ENCODE measurements around the gene CORIN. TPM values are rescaled to one million over a fixed set of nuclear protein-coding genes. Genes with fewer than 3 reads are reported as not detected.

The CORIN gene
- total and polyA plus RNA-seq, 5 donors from 2014 or later = 0.64 TPM; not detected in 4

- peaks cover 0 to 2% (median 0%) of the 10 kb centered on the region in 4 donors for H3K4me1 Mint-ChIP-seq
Observed at GRCh38 chr4:47747846-47748494, 89.9 kb downstream of the CORIN start.

GRCh38 chr4:47747211-47747610 lies 90.7 kb downstream of the CORIN start:
- Histone ChIP-seq H3K4me3 (ENCODE audit: low read depth, low read length) (no peak overlapping the region), H3K27me3 (ENCODE audit: control insufficient read depth, insufficient read depth, low read length) (no peaks in the 10 kb centered on the region), H3K9me3 (ENCODE audit: control insufficient read depth in 2 of 2, low read length in 2 of 2) (no peaks in the 10 kb centered on the region), H3K27ac (ENCODE audit: insufficient read depth, low read length, poor library complexity, severe bottlenecking) (no peak overlapping the region), H3K4me1 (ENCODE audit: control insufficient read depth, insufficient read depth, low read length, poor library complexity, severe bottlenecking) (no peaks in the 10 kb centered on the region), H3K36me3 (ENCODE audit: control insufficient read depth, insufficient read depth, low read length) (no peaks in the 10 kb centered on the region)
- Mint-ChIP-seq H3K36me3 (no peaks in the 10 kb centered on the region), H3K4me3 (no peak overlapping the region), H3K27ac (no peak overlapping the region), H3K27me3 (peaks cover 12% of the 10 kb centered on the region), H3K9me3 (peaks cover 0 to 6% (median 2%) of the 10 kb centered on the region in 7 donors), H3K4me1 (peaks cover 0 to 2% (median 0%) of the 10 kb centered on the region in 4 donors)
- ATAC-seq (ENCODE audit: low read depth in 2 of 2) = no peak
- no peak for DNase-seq

More at GRCh38 chr4:47747846-47748494, 89.9 kb downstream of the CORIN start:
- H3K27ac ChIP-seq (ENCODE audit: insufficient read depth, low read length, poor library complexity, severe bottlenecking) = no peak overlapping the region
- no peaks in the 10 kb centered on the region for H3K9me3 ChIP-seq (ENCODE audit: control insufficient read depth in 2 of 2, low read length in 2 of 2)
- no peak for ATAC-seq (ENCODE audit: low read depth in 2 of 2)
- H3K4me1 ChIP-seq (ENCODE audit: control insufficient read depth, insufficient read depth, low read length, poor library complexity, severe bottlenecking) = no peaks in the 10 kb centered on the region
- H3K36me3 ChIP-seq (ENCODE audit: control insufficient read depth, insufficient read depth, low read length) = no peaks in the 10 kb centered on the region
- Mint-ChIP-seq H3K27ac (no peak overlapping the region), H3K27me3 (peaks cover 12% of the 10 kb centered on the region), H3K4me3 (no peak overlapping the region), H3K36me3 (no peaks in the 10 kb centered on the region), H3K9me3 (peaks cover 0 to 8% (median 4%) of the 10 kb centered on the region in 7 donors)
- no peak overlapping the region for H3K4me3 ChIP-seq (ENCODE audit: low read depth, low read length)
- H3K27me3 ChIP-seq (ENCODE audit: control insufficient read depth, insufficient read depth, low read length) = no peaks in the 10 kb centered on the region
- no peak for DNase-seq

- Histone ChIP-seq H3K9me3 (ENCODE audit: control insufficient read depth in 2 of 2, low read length in 2 of 2) (no peaks in the 10 kb centered on the region), H3K4me3 (ENCODE audit: low read depth, low read length) (no peak overlapping the region), H3K27me3 (ENCODE audit: control insufficient read depth, insufficient read depth, low read length) (no peaks in the 10 kb centered on the region), H3K4me1 (ENCODE audit: control insufficient read depth, insufficient read depth, low read length, poor library complexity, severe bottlenecking) (no peaks in the 10 kb centered on the region), H3K27ac (ENCODE audit: insufficient read depth, low read length, poor library complexity, severe bottlenecking) (no peak overlapping the region), H3K36me3 (ENCODE audit: control insufficient read depth, insufficient read depth, low read length) (no peaks in the 10 kb centered on the region)
- H3K9me3 Mint-ChIP-seq = peaks cover 0 to 4% (median 0%) of the 10 kb centered on the region in 7 donors
- H3K4me1 Mint-ChIP-seq = peaks cover 0 to 2% (median 0%) of the 10 kb centered on the region in 4 donors
- ATAC-seq (ENCODE audit: low read depth in 2 of 2) (no peak), DNase-seq (no peak)
- no peak overlapping the region for H3K27ac Mint-ChIP-seq
- no peaks in the 10 kb centered on the region for H3K36me3 Mint-ChIP-seq
- H3K4me3 Mint-ChIP-seq = no peak overlapping the region
- peaks cover 5% of the 10 kb centered on the region for H3K27me3 Mint-ChIP-seq
Observed at GRCh38 chr4:47746122-47746521, 91.7 kb downstream of the CORIN start.

GRCh38 chr4:47744843-47745382 lies 93.0 kb downstream of the CORIN start:
- H3K9me3 ChIP-seq (ENCODE audit: control insufficient read depth in 2 of 2, low read length in 2 of 2) = no peaks in the 10 kb centered on the region
- H3K4me1 ChIP-seq (ENCODE audit: control insufficient read depth, insufficient read depth, low read length, poor library complexity, severe bottlenecking) = no peaks in the 10 kb centered on the region
- H3K4me1 Mint-ChIP-seq = peaks cover 0 to 2% (median 0%) of the 10 kb centered on the region in 4 donors
- peaks cover 5% of the 10 kb centered on the region for H3K27me3 Mint-ChIP-seq
- no peaks in the 10 kb centered on the region for H3K36me3 ChIP-seq (ENCODE audit: control insufficient read depth, insufficient read depth, low read length)
- no peak overlapping the region for H3K27ac Mint-ChIP-seq
- no peaks in the 10 kb centered on the region for H3K36me3 Mint-ChIP-seq
- no peak overlapping the region for H3K4me3 ChIP-seq (ENCODE audit: low read depth, low read length)
- no peak overlapping the region for H3K4me3 Mint-ChIP-seq
- DNase-seq (no peak), ATAC-seq (ENCODE audit: low read depth in 2 of 2) (no peak)
- H3K27ac ChIP-seq (ENCODE audit: insufficient read depth, low read length, poor library complexity, severe bottlenecking) = no peak overlapping the region
- H3K9me3 Mint-ChIP-seq = peaks cover 0 to 4% (median 0%) of the 10 kb centered on the region in 7 donors
- no peaks in the 10 kb centered on the region for H3K27me3 ChIP-seq (ENCODE audit: control insufficient read depth, insufficient read depth, low read length)

GRCh38 chr4:47744253-47744652 lies 93.6 kb downstream of the CORIN start:
- Mint-ChIP-seq H3K27ac (no peak overlapping the region), H3K27me3 (peaks cover 5% of the 10 kb centered on the region), H3K9me3 (peaks cover 0 to 8% (median 0%) of the 10 kb centered on the region in 7 donors), H3K4me1 (peaks cover 0 to 2% (median 0%) of the 10 kb centered on the region in 4 donors), H3K36me3 (no peaks in the 10 kb centered on the region), H3K4me3 (no peak overlapping the region)
- Histone ChIP-seq H3K9me3 (ENCODE audit: control insufficient read depth in 2 of 2, low read length in 2 of 2) (no peaks in the 10 kb centered on the region), H3K27me3 (ENCODE audit: control insufficient read depth, insufficient read depth, low read length) (no peaks in the 10 kb centered on the region), H3K36me3 (ENCODE audit: control insufficient read depth, insufficient read depth, low read length) (no peaks in the 10 kb centered on the region), H3K4me1 (ENCODE audit: control insufficient read depth, insufficient read depth, low read length, poor library complexity, severe bottlenecking) (no peaks in the 10 kb centered on the region), H3K27ac (ENCODE audit: insufficient read depth, low read length, poor library complexity, severe bottlenecking) (no peak overlapping the region), H3K4me3 (ENCODE audit: low read depth, low read length) (no peak overlapping the region)
- ATAC-seq (ENCODE audit: low read depth in 2 of 2) (no peak), DNase-seq (no peak)

GRCh38 chr4:47741200-47741599 lies 96.7 kb downstream of the CORIN start:
- Mint-ChIP-seq H3K27me3 (peaks cover 6% of the 10 kb centered on the region), H3K36me3 (no peaks in the 10 kb centered on the region)

GRCh38 chr4:47737326-47737725 lies 100.5 kb downstream of the CORIN start:
- H3K27ac Mint-ChIP-seq = no peak overlapping the region
- no peaks in the 10 kb centered on the region for H3K36me3 ChIP-seq (ENCODE audit: control insufficient read depth, insufficient read depth, low read length)
- no peaks in the 10 kb centered on the region for H3K4me1 ChIP-seq (ENCODE audit: control insufficient read depth, insufficient read depth, low read length, poor library complexity, severe bottlenecking)
- H3K36me3 Mint-ChIP-seq = no peaks in the 10 kb centered on the region
- H3K4me1 Mint-ChIP-seq = no peaks in the 10 kb centered on the region
- no peak overlapping the region for H3K4me3 Mint-ChIP-seq
- ATAC-seq (ENCODE audit: low read depth in 2 of 2) (no peak), DNase-seq (no peak)
- no peak overlapping the region for H3K27ac ChIP-seq (ENCODE audit: insufficient read depth, low read length, poor library complexity, severe bottlenecking)
- peaks cover 0 to 18% (median 5%) of the 10 kb centered on the region in 7 donors for H3K9me3 Mint-ChIP-seq
- H3K27me3 Mint-ChIP-seq = peaks cover 6% of the 10 kb centered on the region
- H3K4me3 ChIP-seq (ENCODE audit: low read depth, low read length) = no peak overlapping the region
- H3K9me3 ChIP-seq (ENCODE audit: control insufficient read depth in 2 of 2, low read length in 2 of 2) = no peaks in the 10 kb centered on the region
- H3K27me3 ChIP-seq (ENCODE audit: control insufficient read depth, insufficient read depth, low read length) = no peaks in the 10 kb centered on the region

More at GRCh38 chr4:47741200-47741599, 96.7 kb downstream of the CORIN start:
- ATAC-seq (ENCODE audit: low read depth in 2 of 2) (no peak), DNase-seq (no peak)
- Histone ChIP-seq H3K4me1 (ENCODE audit: control insufficient read depth, insufficient read depth, low read length, poor library complexity, severe bottlenecking) (no peaks in the 10 kb centered on the region), H3K36me3 (ENCODE audit: control insufficient read depth, insufficient read depth, low read length) (no peaks in the 10 kb centered on the region), H3K27me3 (ENCODE audit: control insufficient read depth, insufficient read depth, low read length) (no peaks in the 10 kb centered on the region), H3K4me3 (ENCODE audit: low read depth, low read length) (no peak overlapping the region), H3K9me3 (ENCODE audit: control insufficient read depth in 2 of 2, low read length in 2 of 2) (no peaks in the 10 kb centered on the region), H3K27ac (ENCODE audit: insufficient read depth, low read length, poor library complexity, severe bottlenecking) (no peak overlapping the region)
- no peak overlapping the region for H3K27ac Mint-ChIP-seq
- H3K4me3 Mint-ChIP-seq = no peak overlapping the region
- H3K4me1 Mint-ChIP-seq = peaks cover 0 to 2% (median 0%) of the 10 kb centered on the region in 4 donors
- H3K9me3 Mint-ChIP-seq = peaks cover 0 to 18% (median 5%) of the 10 kb centered on the region in 7 donors

GRCh38 chr4:47736555-47736954 lies 101.3 kb downstream of the CORIN start:
- Mint-ChIP-seq H3K36me3 (no peaks in the 10 kb centered on the region), H3K4me1 (no peaks in the 10 kb centered on the region), H3K4me3 (no peak overlapping the region), H3K9me3 (peaks cover 0 to 18% (median 5%) of the 10 kb centered on the region in 7 donors), H3K27me3 (peaks cover 6% of the 10 kb centered on the region), H3K27ac (no peak overlapping the region)
- H3K27ac ChIP-seq (ENCODE audit: insufficient read depth, low read length, poor library complexity, severe bottlenecking) = no peak overlapping the region
- H3K36me3 ChIP-seq (ENCODE audit: control insufficient read depth, insufficient read depth, low read length) = no peaks in the 10 kb centered on the region
- no peaks in the 10 kb centered on the region for H3K4me1 ChIP-seq (ENCODE audit: control insufficient read depth, insufficient read depth, low read length, poor library complexity, severe bottlenecking)
- H3K4me3 ChIP-seq (ENCODE audit: low read depth, low read length) = no peak overlapping the region
- ATAC-seq (ENCODE audit: low read depth in 2 of 2) (no peak), DNase-seq (no peak)
- no peaks in the 10 kb centered on the region for H3K27me3 ChIP-seq (ENCODE audit: control insufficient read depth, insufficient read depth, low read length)
- H3K9me3 ChIP-seq (ENCODE audit: control insufficient read depth in 2 of 2, low read length in 2 of 2) = no peaks in the 10 kb centered on the region
